ENCODE data around the gene LRMDA.

Gene LRMDA

GRCh38 chr10:76197293-76197692 is 765.9 kb downstream of the LRMDA start:
- no peak for TF ChIP-seq CTCF (IDR thresholded peaks at IDR 0.05)
- Histone ChIP-seq H3K27ac (no peak overlapping the region), H3K4me3 (no peak overlapping the region), H3K27me3 (no peaks in the 10 kb centered on the region), H3K36me3 (no peaks in the 10 kb centered on the region), H3K9me3 (no peaks in the 10 kb centered on the region), H3K4me1 (peaks cover 0 to 11% (median 0%) of the 10 kb centered on the region in 4 donors)
- intact Hi-C loops (cut with DNase I; ENCODE audit: low total_unique reads), result no loop called here
- no peak for DNase-seq

DNA sequence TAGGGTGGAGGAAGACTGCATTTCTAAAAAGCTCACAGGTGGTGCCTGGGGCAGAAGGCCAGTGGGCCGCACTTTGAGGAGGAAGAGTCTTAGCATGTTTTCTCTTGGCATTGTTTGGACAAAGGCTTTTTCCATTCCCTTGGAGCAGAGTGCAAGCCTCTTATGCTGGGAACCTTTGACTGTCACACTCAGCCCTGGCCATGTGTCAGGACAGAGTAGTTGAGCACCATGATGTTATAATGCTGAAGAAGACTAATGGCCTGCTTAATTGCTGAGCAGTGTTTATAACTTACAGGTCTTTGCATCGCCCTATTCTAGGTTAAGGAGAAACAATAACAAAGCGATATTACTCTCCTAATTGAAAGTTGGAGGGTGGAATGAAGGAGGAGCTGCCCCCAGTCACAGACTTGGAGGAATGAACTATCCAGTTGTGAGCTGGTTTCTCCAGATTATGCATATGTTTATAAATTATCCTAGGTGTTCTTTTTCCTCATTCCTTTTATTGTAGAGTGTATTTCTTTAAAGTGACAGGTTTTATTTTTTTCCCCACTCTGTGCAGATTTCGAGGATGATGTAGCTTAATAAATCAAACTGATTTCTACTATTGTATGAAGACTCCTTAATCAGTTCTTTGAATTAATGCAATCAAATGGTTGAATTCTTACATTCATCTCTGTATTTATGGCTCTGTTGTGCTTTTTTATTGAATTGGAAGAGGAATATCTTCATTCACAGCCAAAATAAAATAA is 767.0 kb downstream of the LRMDA start:
- intact Hi-C loops (cut with DNase I; ENCODE audit: low total_unique reads), result no loop called here
- Histone ChIP-seq H3K4me1 (peaks cover 0 to 11% (median 0%) of the 10 kb centered on the region in 4 donors), H3K4me3 (no peak overlapping the region), H3K27me3 (no peaks in the 10 kb centered on the region), H3K36me3 (no peaks in the 10 kb centered on the region), H3K9me3 (no peaks in the 10 kb centered on the region), H3K27ac (no peak overlapping the region)
- TF ChIP-seq CTCF (IDR thresholded peaks at IDR 0.05), result no peak
- DNase-seq, result no peak

DNA sequence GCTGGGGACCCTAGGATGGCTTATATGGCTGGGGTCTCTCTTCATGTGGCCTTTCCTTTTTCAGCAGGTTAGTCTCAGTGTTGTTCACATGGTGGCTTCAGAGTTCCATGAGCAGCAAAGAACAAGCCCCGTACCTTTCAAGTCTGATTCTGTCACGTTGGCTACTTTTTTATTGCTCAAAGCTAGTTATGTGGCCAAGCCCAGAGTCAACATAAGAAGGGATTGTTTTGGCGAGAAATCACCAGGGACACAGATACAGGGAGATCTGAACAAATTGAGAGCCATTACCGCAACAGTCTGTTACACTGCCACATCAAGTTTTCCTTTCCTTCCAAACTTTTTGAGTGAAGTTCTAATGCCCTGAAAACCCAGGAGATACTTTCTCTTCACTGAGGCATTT is 770.5 kb downstream of the LRMDA start:
- DNase-seq, result no peak
- intact Hi-C loops (cut with DNase I; ENCODE audit: low total_unique reads), result no loop called here
- TF ChIP-seq CTCF (IDR thresholded peaks at IDR 0.05), result no peak
- Histone ChIP-seq H3K27ac (no peak overlapping the region), H3K36me3 (no peaks in the 10 kb centered on the region), H3K4me3 (no peak overlapping the region), H3K4me1 (no peaks in the 10 kb centered on the region), H3K9me3 (no peaks in the 10 kb centered on the region), H3K27me3 (no peaks in the 10 kb centered on the region)

GRCh38 chr10:76202777-76203176 is 771.4 kb downstream of the LRMDA start:
- no peaks in the 10 kb centered on the region for H3K36me3 ChIP-seq
- H3K27me3 ChIP-seq, result no peaks in the 10 kb centered on the region
- TF ChIP-seq CTCF (IDR thresholded peaks at IDR 0.05), result no peak
- DNase-seq, result no peak
- no peaks in the 10 kb centered on the region for H3K9me3 ChIP-seq
- intact Hi-C loops (cut with DNase I; ENCODE audit: low total_unique reads), result no loop called here
- H3K4me1 ChIP-seq, result no peaks in the 10 kb centered on the region
- H3K4me3 ChIP-seq, result no peak overlapping the region
- H3K27ac ChIP-seq, result no peak overlapping the region

GRCh38 chr10:76205361-76205760 is 773.9 kb downstream of the LRMDA start:
- intact Hi-C loops (cut with DNase I; ENCODE audit: low total_unique reads), result no loop called here
- no peak for DNase-seq

More at GRCh38 chr10:76205361-76205760, 773.9 kb downstream of the LRMDA start:
- Histone ChIP-seq H3K4me1 (no peaks in the 10 kb centered on the region), H3K27ac (no peak overlapping the region), H3K27me3 (no peaks in the 10 kb centered on the region), H3K9me3 (no peaks in the 10 kb centered on the region), H3K4me3 (no peak overlapping the region), H3K36me3 (no peaks in the 10 kb centered on the region)
- no peak for TF ChIP-seq CTCF (IDR thresholded peaks at IDR 0.05)

Data from tibial artery (tissue), 4 donors.